OCI-LY1 (cell line): ENCODE results near the gene SLAMF1.

Source experiments
- H2AFZ ChIP-seq: fragments of 200-600 bp; sonication (generic), shearing (Covaris generic); 2 replicates; pipeline ENCODE4 v1.6.0; 2014; ENCODE audit warnings: antibody characterized with exemption, mild to moderate bottlenecking, low read length
- H3F3A ChIP-seq: fragments of 200-600 bp; sonication (generic), shearing (Covaris generic); 2 replicates; pipeline ENCODE4 v1.6.0; 2014; ENCODE audit warnings: mild to moderate bottlenecking, antibody characterized with exemption, low read length, moderate library complexity; ENCODE audit not compliant: insufficient read depth
- H3K27ac ChIP-seq: fragments of 200-600 bp; sonication (generic); 2 replicates; pipeline ENCODE4 v1.5.1; 2014; ENCODE audit warnings: low read length, mixed run types, mild to moderate bottlenecking, low read depth; ENCODE audit not compliant: poor library complexity, severe bottlenecking
- H3K27me3 ChIP-seq: fragments of 200-600 bp; sonication (generic); 2 replicates; pipeline ENCODE4 v1.6.0; 2014; ENCODE audit warnings: antibody characterized with exemption, mild to moderate bottlenecking, low read length, moderate library complexity; ENCODE audit not compliant: insufficient read depth
- H3K36me3 ChIP-seq: fragments of 200-600 bp; sonication (generic); 2 replicates; pipeline ENCODE4 v1.6.1; 2014; ENCODE audit warnings: mild to moderate bottlenecking, antibody characterized with exemption, low read length, moderate library complexity, mixed read lengths; ENCODE audit not compliant: insufficient read depth
- H3K4me1 ChIP-seq: fragments of 200-600 bp; sonication (generic); 2 replicates; pipeline ENCODE4 v1.5.1; 2014; ENCODE audit warnings: mild to moderate bottlenecking, low read length, moderate library complexity; ENCODE audit not compliant: insufficient read depth, severe bottlenecking
- H3K4me2 ChIP-seq: fragments of 200-600 bp; sonication (generic), shearing (Covaris generic); 2 replicates; pipeline ENCODE4 v1.6.1; 2014; ENCODE audit warnings: low read length
- H3K4me3 ChIP-seq: fragments of 200-600 bp; sonication (generic); 2 replicates; pipeline ENCODE4 v1.5.1; 2014; ENCODE audit warnings: low read length, low read depth, mild to moderate bottlenecking, mixed read lengths; ENCODE audit not compliant: poor library complexity, severe bottlenecking
- H3K79me2 ChIP-seq: fragments of 200-600 bp; shearing (Covaris generic); 2 replicates; pipeline ENCODE4 v1.6.1; 2016; ENCODE audit warnings: mixed run types, low read length, mixed read lengths; ENCODE audit not compliant: insufficient read depth
- H3K9ac ChIP-seq: fragments of 200-600 bp; sonication (generic), shearing (Covaris generic); 2 replicates; pipeline ENCODE4 v1.6.1; 2014; ENCODE audit warnings: mild to moderate bottlenecking, low read length, mixed read lengths
- H3K9me2 ChIP-seq: fragments of 200-600 bp; sonication (generic), shearing (Covaris generic); 2 replicates; pipeline ENCODE4 v1.6.1; 2014; ENCODE audit warnings: low read depth, mild to moderate bottlenecking, low read length, mixed read lengths
- H3K9me3 ChIP-seq: fragments of 200-600 bp; shearing (Covaris generic); 2 replicates; pipeline ENCODE4 v1.6.1; 2014; ENCODE audit warnings: low read length, mixed read lengths
- H4K20me1 ChIP-seq: fragments of 200-600 bp; sonication (generic), shearing (Covaris generic); 2 replicates; pipeline ENCODE4 v1.6.0; 2016; ENCODE audit warnings: mild to moderate bottlenecking, low read length; ENCODE audit not compliant: insufficient read depth
- EZH2 ChIP-seq: fragments of 200-600 bp; sonication (generic), shearing (Covaris generic); IDR thresholded peaks from 2 replicates; pipeline ENCODE4 v1.8.0; 2017; ENCODE audit warnings: borderline replicate concordance, mixed run types, mild to moderate bottlenecking, antibody characterized with exemption, low read length, moderate library complexity, mixed read lengths
- TF ChIP-seq, protein P1 (sequence below): fragments of 200-600 bp; sonication (generic), shearing (Covaris generic); IDR thresholded peaks from 2 replicates; pipeline ENCODE4 v1.5.1; 2017; ENCODE audit warnings: mild to moderate bottlenecking, antibody characterized with exemption, low read length, moderate library complexity, mixed read lengths

Gene SLAMF1

GRCh38 chr1:160665330-160666078 lies 18.7 kb upstream of the SLAMF1 start:
- Histone ChIP-seq H3K9me2 (no peaks in the 10 kb centered on the region), H3K9ac (no peak overlapping the region), H3F3A (no peaks in the 10 kb centered on the region), H3K9me3 (peaks cover 2% of the 10 kb centered on the region; the same call in 1 of the 2 replicates), H2AFZ (no peak overlapping the region), H3K36me3 (no peaks in the 10 kb centered on the region), H3K27me3 (no peaks in the 10 kb centered on the region), H4K20me1 (no peaks in the 10 kb centered on the region), H3K4me3 (no peak overlapping the region), H3K4me2 (peak overlapping the region; percentile 40), H3K79me2 (no peaks in the 10 kb centered on the region), H3K4me1 (peaks cover 28% of the 10 kb centered on the region), H3K27ac (peak overlapping the region; percentile 46)
- no peak for TF ChIP-seq EZH2
- TF ChIP-seq, protein P1, sequence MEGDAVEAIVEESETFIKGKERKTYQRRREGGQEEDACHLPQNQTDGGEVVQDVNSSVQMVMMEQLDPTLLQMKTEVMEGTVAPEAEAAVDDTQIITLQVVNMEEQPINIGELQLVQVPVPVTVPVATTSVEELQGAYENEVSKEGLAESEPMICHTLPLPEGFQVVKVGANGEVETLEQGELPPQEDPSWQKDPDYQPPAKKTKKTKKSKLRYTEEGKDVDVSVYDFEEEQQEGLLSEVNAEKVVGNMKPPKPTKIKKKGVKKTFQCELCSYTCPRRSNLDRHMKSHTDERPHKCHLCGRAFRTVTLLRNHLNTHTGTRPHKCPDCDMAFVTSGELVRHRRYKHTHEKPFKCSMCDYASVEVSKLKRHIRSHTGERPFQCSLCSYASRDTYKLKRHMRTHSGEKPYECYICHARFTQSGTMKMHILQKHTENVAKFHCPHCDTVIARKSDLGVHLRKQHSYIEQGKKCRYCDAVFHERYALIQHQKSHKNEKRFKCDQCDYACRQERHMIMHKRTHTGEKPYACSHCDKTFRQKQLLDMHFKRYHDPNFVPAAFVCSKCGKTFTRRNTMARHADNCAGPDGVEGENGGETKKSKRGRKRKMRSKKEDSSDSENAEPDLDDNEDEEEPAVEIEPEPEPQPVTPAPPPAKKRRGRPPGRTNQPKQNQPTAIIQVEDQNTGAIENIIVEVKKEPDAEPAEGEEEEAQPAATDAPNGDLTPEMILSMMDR = no peak

DNA sequence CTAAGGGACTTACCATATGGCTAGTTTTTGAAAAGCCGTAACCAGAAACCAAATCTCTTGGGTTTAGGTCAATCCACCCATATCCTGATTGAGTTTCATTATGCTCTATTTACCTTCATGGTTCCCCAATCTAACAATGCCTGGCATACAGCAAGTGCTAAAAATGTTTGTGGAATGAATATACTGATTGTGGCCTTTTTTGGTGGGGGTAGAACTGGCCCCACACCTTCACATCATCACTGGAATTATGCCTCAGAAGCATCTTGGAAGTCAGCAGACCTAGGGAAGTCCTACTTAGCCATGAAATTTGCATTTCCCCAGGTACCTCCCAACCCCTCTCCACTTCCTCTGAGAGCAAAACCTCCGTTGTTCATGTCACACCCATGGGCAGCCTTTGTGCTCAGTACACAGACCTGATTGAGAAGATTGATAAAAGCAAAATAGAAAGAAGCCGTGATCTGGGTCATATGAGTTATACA lies 17.8 kb upstream of the SLAMF1 start:
- Histone ChIP-seq H3K9me3 (peaks cover 2% of the 10 kb centered on the region; the same call in 1 of the 2 replicates), H3K9ac (no peak overlapping the region), H3K79me2 (no peaks in the 10 kb centered on the region), H3K36me3 (no peaks in the 10 kb centered on the region), H3F3A (no peaks in the 10 kb centered on the region), H2AFZ (no peak overlapping the region), H3K4me2 (peak overlapping the region; percentile 40), H3K9me2 (no peaks in the 10 kb centered on the region), H3K27ac (peak overlapping the region; percentile 46), H3K4me1 (peaks cover 28% of the 10 kb centered on the region), H3K27me3 (no peaks in the 10 kb centered on the region), H3K4me3 (no peak overlapping the region), H4K20me1 (no peaks in the 10 kb centered on the region)
- TF ChIP-seq, protein P1 = no peak
- TF ChIP-seq EZH2 = no peak

- Histone ChIP-seq H3F3A (no peaks in the 10 kb centered on the region), H3K4me3 (no peak overlapping the region), H3K9me3 (no peaks in the 10 kb centered on the region; the same call in 1 of the 2 replicates), H3K79me2 (no peaks in the 10 kb centered on the region), H3K9me2 (no peaks in the 10 kb centered on the region), H3K36me3 (no peaks in the 10 kb centered on the region), H4K20me1 (no peaks in the 10 kb centered on the region), H3K9ac (no peak overlapping the region), H3K4me2 (no peak overlapping the region), H3K4me1 (peaks cover 38% of the 10 kb centered on the region), H3K27me3 (no peaks in the 10 kb centered on the region), H3K27ac (no peak overlapping the region), H2AFZ (no peak overlapping the region)
- TF ChIP-seq EZH2 = no peak
- TF ChIP-seq, protein P1 = no peak
Measured at GRCh38 chr1:160662910-160663309, 16.1 kb upstream of the SLAMF1 start.
